Gastrocnemius medialis (tissue), 4 donors: ENCODE data around the gene P4HA3.

Experiments
- CTCF ChIP-seq, 5 experiments: fragments of 450-650 bp in 3 of 5; fragments of 200-600 bp in 2 of 5; sonication (generic) in 2 of 5; IDR thresholded peaks in 4 of 5; conservative IDR thresholded peaks in 1 of 5; 1 replicate in 4 of 5; 2 replicates in 1 of 5; pipeline ENCODE4 v1.5.1; 2016 to 2019; ENCODE audit warnings: antibody characterized with exemption in 5 of 5, mild to moderate bottlenecking in 3 of 5, moderate library complexity in 3 of 5
- POLR2A ChIP-seq, 2 donors: fragments of 450-650 bp; IDR thresholded peaks; one replicate each; pipeline ENCODE4 v1.6.1; 2017; ENCODE audit warnings: antibody characterized with exemption in 2 of 2, mild to moderate bottlenecking in 2 of 2, moderate library complexity in 2 of 2

GRCh38 chr11:74253361-74253760 lies 58.1 kb downstream of the P4HA3 start:
- TF ChIP-seq POLR2A (IDR thresholded peaks at IDR 0.05) (no peak), CTCF (IDR thresholded peaks at IDR 0.05 in 4 of 5, conservative IDR thresholded peaks at IDR 0.05 in 1 of 5) (no peak)
